ENCODE measurements around the gene HYAL2. TPM values are rescaled to one million over a fixed set of nuclear protein-coding genes. Genes with fewer than 3 reads are reported as not detected.

The HYAL2 gene
- total RNA-seq, 4 donors from 2014 or later = 112 to 289 (median 166) TPM

GRCh38 chr3:50337175-50337861, 14.8 kb upstream of the HYAL2 start:
- TF ChIP-seq POLR2A (IDR thresholded peaks at IDR 0.05) (peak; percentile 93 to 95), CTCF (IDR thresholded peaks at IDR 0.05) (peak in 1 of 4 experiments; percentile 2)
- Histone ChIP-seq H3K36me3 (no peaks in the 10 kb centered on the region), H3K27ac (peak overlapping the region; percentile 94 to 99), H3K9me3 (no peaks in the 10 kb centered on the region), H3K4me1 (peaks cover 4 to 6% of the 10 kb centered on the region in 2 donors), H3K27me3 (no peaks in the 10 kb centered on the region), H3K4me3 (peak overlapping the region; percentile 65 to 79)
- DNase-seq = peak; percentile 99 to 100
- intact Hi-C loops (cut with DNase I; ENCODE audit: low total_unique reads) = no loop called here

- Histone ChIP-seq H3K4me1 (peaks cover 4 to 6% of the 10 kb centered on the region in 2 donors), H3K27ac (peak overlapping the region; percentile 94 to 99), H3K36me3 (no peaks in the 10 kb centered on the region), H3K4me3 (peak overlapping the region; percentile 65 to 79), H3K27me3 (no peaks in the 10 kb centered on the region), H3K9me3 (no peaks in the 10 kb centered on the region)
- intact Hi-C loops (cut with DNase I; ENCODE audit: low total_unique reads) = no loop called here
- TF ChIP-seq CTCF (IDR thresholded peaks at IDR 0.05) = no peak
- no peak for TF ChIP-seq POLR2A (IDR thresholded peaks at IDR 0.05)
- DNase-seq = no peak
Measured at GRCh38 chr3:50336452-50337174, 14.1 kb upstream of the HYAL2 start.

GRCh38 chr3:50334339-50335075, 12.0 kb upstream of the HYAL2 start:
- no peak overlapping the region for H3K4me3 ChIP-seq
- H3K36me3 ChIP-seq = no peaks in the 10 kb centered on the region
- TF ChIP-seq POLR2A (IDR thresholded peaks at IDR 0.05) (no peak), CTCF (IDR thresholded peaks at IDR 0.05) (no peak)
- no peaks in the 10 kb centered on the region for H3K9me3 ChIP-seq
- H3K27ac ChIP-seq = peak overlapping the region; percentile 94 to 99
- H3K4me1 ChIP-seq = peaks cover 4 to 6% of the 10 kb centered on the region in 2 donors
- DNase-seq = no peak
- intact Hi-C loops (cut with DNase I; ENCODE audit: low total_unique reads) = no loop called here
- no peaks in the 10 kb centered on the region for H3K27me3 ChIP-seq

GRCh38 chr3:50333744-50334328, 11.3 kb upstream of the HYAL2 start:
- DNase-seq = peak in 1 of 2 donors; percentile 67
- Histone ChIP-seq H3K27ac (peak overlapping the region; percentile 94 to 99), H3K4me3 (no peak overlapping the region), H3K9me3 (no peaks in the 10 kb centered on the region), H3K27me3 (no peaks in the 10 kb centered on the region), H3K4me1 (peaks cover 4% of the 10 kb centered on the region in 2 donors), H3K36me3 (no peaks in the 10 kb centered on the region)
- TF ChIP-seq POLR2A (IDR thresholded peaks at IDR 0.05) (peak in 1 of 2 donors; percentile 25), CTCF (IDR thresholded peaks at IDR 0.05) (no peak)
- intact Hi-C loops (cut with DNase I; ENCODE audit: low total_unique reads) = no loop called here

Data from uterus (tissue), 4 donors.